ENCODE data around the gene POU2F3. TPM values are rescaled to one million over a fixed set of nuclear protein-coding genes. Genes with fewer than 3 reads are reported as not detected.

Gene POU2F3
- total RNA-seq, 4 donors from 2014 or later, result not detected

GRCh38 chr11:120335908-120336640, 96.1 kb downstream of the POU2F3 start, which contains the start of gene ARHGEF12:
Gene ARHGEF12 (plus strand): TSS chr11:120336413. CDS start chr11:120337244, 831 bp downstream.
- peaks cover 0 to 4% (median 0%) of the 10 kb centered on the region in 4 donors for H3K36me3 ChIP-seq
- peaks cover 41 to 74% (median 70%) of the 10 kb centered on the region in 4 donors for H3K4me1 ChIP-seq
- peak within 1 kb of the TSS; percentile 99 to 100 (median 99) for H3K27ac ChIP-seq (replicated peaks in 1 of 4)
- under 1% methylated on average over 24 of the region's 92 CpGs for WGBS
- peak; percentile 97 for DNase-seq (ENCODE audit: extremely low spot score)
- H3K27me3 ChIP-seq, result no peaks in the 10 kb centered on the region
- H3K9me3 ChIP-seq, result no peaks in the 10 kb centered on the region
- TF ChIP-seq EP300 (IDR thresholded peaks at IDR 0.05) (peak; percentile 22), POLR2A (IDR thresholded peaks at IDR 0.05; ENCODE audit: low read depth) (peak; percentile 63), CTCF (IDR thresholded peaks at IDR 0.05) (peak; percentile 18 to 27 (median 21)), POLR2AphosphoS5 (IDR thresholded peaks at IDR 0.05) (peak; percentile 71 to 82)
- intact Hi-C loops (cut with DNase I), result loop anchor here (2.0 kb wide), 1 partner anchor 97 kb away; no protein-coding TSS in a partner anchor
- peak within 1 kb of the TSS; percentile 86 to 99 (median 96) for H3K4me3 ChIP-seq

GRCh38 chr11:120336641-120337354, 96.9 kb downstream of the POU2F3 start:
- TF ChIP-seq POLR2A (IDR thresholded peaks at IDR 0.05; ENCODE audit: low read depth) (no peak), POLR2AphosphoS5 (IDR thresholded peaks at IDR 0.05) (peak in 1 of 2 donors; percentile 5), EP300 (IDR thresholded peaks at IDR 0.05) (no peak), CTCF (IDR thresholded peaks at IDR 0.05) (no peak)
- no peak for DNase-seq (ENCODE audit: extremely low spot score)
- H3K4me1 ChIP-seq, result peaks cover 41 to 74% (median 70%) of the 10 kb centered on the region in 4 donors
- peak overlapping the region; percentile 86 to 99 (median 96) for H3K4me3 ChIP-seq
- no peaks in the 10 kb centered on the region for H3K27me3 ChIP-seq
- under 1% methylated on average over 34 of the region's 56 CpGs for WGBS
- no peaks in the 10 kb centered on the region for H3K9me3 ChIP-seq
- peak overlapping the region; percentile 99 to 100 (median 99) for H3K27ac ChIP-seq (replicated peaks in 1 of 4)
- intact Hi-C loops (cut with DNase I), result no loop called here
- H3K36me3 ChIP-seq, result no peaks in the 10 kb centered on the region

- intact Hi-C loops (cut with DNase I), result no loop called here
- Histone ChIP-seq H3K36me3 (no peaks in the 10 kb centered on the region), H3K27me3 (no peaks in the 10 kb centered on the region), H3K9me3 (no peaks in the 10 kb centered on the region), H3K4me3 (peak overlapping the region; percentile 86 to 99 (median 96)), H3K4me1 (peaks cover 42 to 74% (median 70%) of the 10 kb centered on the region in 4 donors), H3K27ac (replicated peaks in 1 of 4) (peak overlapping the region; percentile 99 to 100 (median 99))
- WGBS, result 12% methylated on average over 18 of the region's 18 CpGs
- TF ChIP-seq EP300 (IDR thresholded peaks at IDR 0.05), result no peak
- no peak for TF ChIP-seq POLR2AphosphoS5 (IDR thresholded peaks at IDR 0.05)
- TF ChIP-seq POLR2A (IDR thresholded peaks at IDR 0.05; ENCODE audit: low read depth), result no peak
- TF ChIP-seq CTCF (IDR thresholded peaks at IDR 0.05), result no peak
- no peak for DNase-seq (ENCODE audit: extremely low spot score)
Observed at GRCh38 chr11:120337355-120338106, 97.6 kb downstream of the POU2F3 start.

- Histone ChIP-seq H3K4me3 (peak overlapping the region; percentile 86 to 99 (median 96)), H3K9me3 (no peaks in the 10 kb centered on the region), H3K36me3 (no peaks in the 10 kb centered on the region), H3K4me1 (peaks cover 45 to 74% (median 69%) of the 10 kb centered on the region in 4 donors), H3K27ac (replicated peaks in 1 of 4) (peak overlapping the region; percentile 99 to 100 (median 99)), H3K27me3 (no peaks in the 10 kb centered on the region)
- 23% methylated on average over 7 of the region's 7 CpGs for WGBS
- DNase-seq (ENCODE audit: extremely low spot score), result no peak
- TF ChIP-seq EP300 (IDR thresholded peaks at IDR 0.05) (no peak), POLR2A (IDR thresholded peaks at IDR 0.05; ENCODE audit: low read depth) (no peak), POLR2AphosphoS5 (IDR thresholded peaks at IDR 0.05) (no peak), CTCF (IDR thresholded peaks at IDR 0.05) (no peak)
- intact Hi-C loops (cut with DNase I), result no loop called here
Observed at GRCh38 chr11:120338107-120338933, 98.4 kb downstream of the POU2F3 start.

Measured in esophagus muscularis mucosa (tissue), 4 donors.